ENCODE data around the gene F8.

Gene F8

GRCh38 chrX:154809939-154810665 is 212.4 kb downstream of the F8 start:
- no peak for DNase-seq

GRCh38 chrX:154806837-154807501 is 215.6 kb downstream of the F8 start:
- DNase-seq = no peak

- DNase-seq = no peak
Measured at GRCh38 chrX:154805696-154806091, 216.8 kb downstream of the F8 start.

- peak; percentile 57 for DNase-seq
Measured at GRCh38 chrX:154804957-154805695, 217.4 kb downstream of the F8 start, which contains the start of gene MPP1. Gene MPP1, minus strand, starts transcription at chrX:154805485. Its CDS starts 112 bp downstream, at chrX:154805373.

DNA sequence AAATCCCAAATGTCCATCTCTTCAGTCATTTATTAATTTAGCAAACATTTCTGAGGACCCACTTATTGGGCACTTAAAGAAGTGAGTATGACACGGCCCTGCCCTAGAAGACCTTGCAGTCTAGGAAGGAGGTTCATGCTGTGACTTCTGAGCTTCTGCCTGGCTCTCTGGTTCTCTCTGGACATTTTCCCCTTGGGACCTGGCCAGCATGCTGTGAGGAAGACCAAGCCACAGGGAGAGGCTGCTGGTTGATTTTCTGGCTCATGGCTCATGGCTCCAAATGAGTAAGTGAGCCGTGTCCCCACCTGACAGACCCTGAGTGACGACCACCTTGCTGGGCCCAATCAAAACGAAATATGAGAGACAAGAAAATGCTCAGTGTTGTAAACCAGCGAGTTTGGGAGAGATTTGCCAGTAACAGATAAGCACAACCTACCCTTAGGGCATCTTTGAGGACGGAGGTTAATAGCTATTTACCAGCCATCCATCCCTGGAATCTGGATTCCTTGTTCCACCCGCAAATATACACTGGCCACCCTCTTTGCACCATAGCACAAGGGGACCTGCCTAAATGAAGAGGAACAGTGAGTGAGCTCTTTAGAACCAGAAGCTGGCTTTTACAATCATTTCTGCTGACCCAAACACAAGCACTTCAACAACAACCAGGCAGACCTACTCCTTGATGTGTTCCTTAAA is 218.1 kb downstream of the F8 start:
- DNase-seq = no peak

- no peak for DNase-seq
Measured at GRCh38 chrX:154802947-154803346, 219.6 kb downstream of the F8 start.

- no peak for DNase-seq
Measured at GRCh38 chrX:154800478-154801210, 221.9 kb downstream of the F8 start.

DNA sequence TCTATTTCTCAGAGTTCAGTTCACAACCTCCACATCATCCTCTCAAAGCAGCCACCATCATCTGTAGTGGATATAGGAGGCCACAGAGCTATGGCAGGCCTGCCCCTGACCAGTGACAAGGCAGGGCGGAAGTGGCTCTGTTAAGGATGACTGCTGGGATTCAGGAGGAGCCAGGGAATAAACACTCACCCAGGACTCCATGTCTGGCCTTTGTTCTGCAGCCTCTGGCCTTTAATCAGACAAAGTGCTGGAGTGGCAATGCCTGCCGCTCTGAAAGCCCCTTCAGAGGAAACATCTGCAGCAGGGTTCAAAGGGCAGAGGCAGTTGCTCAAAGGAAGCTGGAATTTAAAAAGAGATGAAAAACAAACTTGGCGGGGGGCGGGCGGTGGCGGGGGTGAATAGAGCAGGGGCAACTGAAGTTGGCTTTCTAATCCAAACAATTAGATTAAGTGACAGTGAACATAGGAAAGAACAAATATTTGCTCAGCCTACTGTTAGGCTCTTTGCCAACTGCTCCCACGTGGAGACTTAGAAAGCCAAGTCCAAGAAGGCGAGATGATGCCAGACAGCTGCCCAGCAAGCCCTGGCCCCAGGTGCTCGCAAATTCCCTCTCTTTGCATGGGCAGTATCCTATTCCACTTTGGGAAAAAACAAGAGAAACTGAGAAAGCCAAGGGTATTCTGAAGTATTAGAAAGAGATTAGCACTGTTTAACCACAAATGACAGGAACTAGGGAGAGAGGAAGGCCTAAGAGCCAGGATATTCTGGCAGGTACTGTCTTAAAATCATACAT is 222.8 kb downstream of the F8 start:
- no peak for DNase-seq

DNA sequence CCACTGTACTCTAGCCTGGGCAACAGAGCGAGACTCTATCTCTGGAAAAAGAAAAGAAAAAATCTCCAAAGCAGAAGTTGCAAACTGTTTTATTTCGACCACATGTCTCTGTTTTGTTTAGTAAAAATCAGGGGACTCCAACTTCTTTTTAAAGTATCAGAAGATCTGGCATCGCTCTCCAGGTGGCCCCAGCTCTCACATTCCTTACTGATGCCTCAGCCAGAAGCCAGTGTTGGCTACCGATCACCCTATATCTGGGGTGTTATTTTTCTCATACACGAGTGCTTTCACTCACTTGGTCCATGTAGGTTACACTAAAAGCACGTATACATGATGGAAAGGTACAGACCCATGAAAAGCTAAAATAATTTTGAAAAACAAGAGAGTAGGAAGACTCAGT is 225.5 kb downstream of the F8 start:
- DNase-seq = no peak

DNA sequence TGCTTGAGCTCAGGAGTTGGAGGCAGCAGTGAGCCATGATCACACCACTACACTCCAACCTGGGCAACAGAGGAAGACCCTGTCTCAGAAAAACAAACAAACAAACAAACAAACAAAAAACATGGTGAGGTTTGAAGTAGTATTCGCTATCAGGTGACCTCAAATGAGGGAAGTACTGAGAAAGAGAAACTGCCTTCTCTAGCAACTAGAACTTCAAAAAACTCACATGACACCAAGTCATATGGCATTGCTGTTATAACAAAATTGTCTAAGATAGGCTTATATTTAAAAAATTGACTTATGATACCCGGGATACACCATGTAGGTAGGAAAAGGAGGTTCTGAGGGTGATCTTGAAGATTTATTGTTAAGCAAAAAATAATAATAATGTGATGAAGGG is 227.5 kb downstream of the F8 start:
- no peak for DNase-seq

GRCh38 chrX:154793084-154793795 is 229.3 kb downstream of the F8 start:
- no peak for DNase-seq

DNA sequence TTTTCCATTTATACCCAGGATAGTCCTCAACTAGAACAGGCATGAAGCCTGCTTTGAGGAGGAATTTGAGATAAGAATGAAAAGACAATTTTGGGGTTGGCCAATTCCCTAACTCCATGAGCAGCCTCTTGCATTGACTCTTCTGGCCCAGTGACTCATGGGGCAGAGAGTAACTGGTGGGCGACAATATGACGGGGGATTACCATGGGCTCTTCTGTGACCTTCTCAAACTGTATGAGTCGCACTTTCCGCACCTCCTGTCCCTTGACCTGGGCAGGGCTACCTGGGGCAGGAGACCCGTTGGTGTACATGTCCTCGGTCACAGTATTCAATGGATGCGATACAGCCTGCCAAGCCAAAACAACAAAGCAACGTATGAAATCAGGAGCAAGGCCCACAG is 230.6 kb downstream of the F8 start:
- no peak for DNase-seq

GRCh38 chrX:154791467-154791866 is 231.1 kb downstream of the F8 start:
- DNase-seq = no peak
